Measurements from ENCODE around the gene DAD1. TPM values are rescaled to one million over a fixed set of nuclear protein-coding genes. Genes with fewer than 3 reads are reported as not detected.

The DAD1 gene
- total RNA-seq, 1 donor from 2014 or later = 185 TPM

DNA sequence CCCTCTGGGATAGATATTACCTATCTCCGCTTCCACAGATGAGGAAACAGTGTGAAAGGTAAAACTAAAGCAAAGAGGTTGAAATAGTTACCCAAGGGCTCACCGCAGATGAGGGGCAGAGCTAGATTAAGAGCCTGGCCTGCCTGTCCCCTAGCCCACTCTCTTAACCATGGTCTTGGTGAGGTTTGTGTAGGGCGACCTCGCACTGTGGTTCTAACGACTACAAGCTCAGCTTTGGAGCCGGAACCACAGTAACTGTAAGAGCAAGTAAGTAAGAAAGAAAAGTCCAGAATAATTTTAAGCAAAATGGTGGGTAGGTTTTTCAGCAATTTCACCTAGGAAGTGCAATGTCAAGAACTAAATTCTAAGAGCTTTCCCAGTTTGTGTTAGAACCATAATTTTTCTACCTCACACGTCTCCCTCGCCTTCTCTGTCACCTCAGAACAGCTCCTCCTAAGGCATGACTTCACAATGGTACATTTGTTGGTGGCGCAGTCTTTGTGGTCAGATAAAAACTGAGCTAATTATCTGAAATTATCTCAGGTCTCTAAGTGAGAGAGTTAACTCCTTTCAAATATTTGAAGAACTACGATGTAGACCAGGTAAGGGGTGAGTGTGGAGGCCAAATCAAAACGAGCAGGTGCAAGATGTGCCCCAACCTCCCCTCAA lies 64.8 kb downstream of the DAD1 start:
- H2AFZ ChIP-seq (replicated peaks) = no peak overlapping the region
- no peak overlapping the region for H3K27ac Mint-ChIP-seq
- no peaks in the 10 kb centered on the region for H3K9me3 ChIP-seq (ENCODE audit: low read depth)
- no peaks in the 10 kb centered on the region for H3K36me3 Mint-ChIP-seq
- no peak for DNase-seq (ENCODE audit: low spot score)
- no peaks in the 10 kb centered on the region for H3F3A ChIP-seq (ENCODE audit: low read depth)
- H3K36me3 ChIP-seq = no peaks in the 10 kb centered on the region
- no peak overlapping the region for H3K4me3 ChIP-seq
- no peak overlapping the region for H3K4me3 Mint-ChIP-seq
- no peak overlapping the region for H3K9ac ChIP-seq
- H4K20me1 ChIP-seq (ENCODE audit: low read depth) = no peaks in the 10 kb centered on the region
- H3K4me1 Mint-ChIP-seq = peaks cover 19% of the 10 kb centered on the region
- TF ChIP-seq EZH2phosphoT487 (IDR thresholded peaks at IDR 0.05) (no peak), EZH2 (IDR thresholded peaks at IDR 0.05) (no peak)
- TF ChIP-seq, protein P1, sequence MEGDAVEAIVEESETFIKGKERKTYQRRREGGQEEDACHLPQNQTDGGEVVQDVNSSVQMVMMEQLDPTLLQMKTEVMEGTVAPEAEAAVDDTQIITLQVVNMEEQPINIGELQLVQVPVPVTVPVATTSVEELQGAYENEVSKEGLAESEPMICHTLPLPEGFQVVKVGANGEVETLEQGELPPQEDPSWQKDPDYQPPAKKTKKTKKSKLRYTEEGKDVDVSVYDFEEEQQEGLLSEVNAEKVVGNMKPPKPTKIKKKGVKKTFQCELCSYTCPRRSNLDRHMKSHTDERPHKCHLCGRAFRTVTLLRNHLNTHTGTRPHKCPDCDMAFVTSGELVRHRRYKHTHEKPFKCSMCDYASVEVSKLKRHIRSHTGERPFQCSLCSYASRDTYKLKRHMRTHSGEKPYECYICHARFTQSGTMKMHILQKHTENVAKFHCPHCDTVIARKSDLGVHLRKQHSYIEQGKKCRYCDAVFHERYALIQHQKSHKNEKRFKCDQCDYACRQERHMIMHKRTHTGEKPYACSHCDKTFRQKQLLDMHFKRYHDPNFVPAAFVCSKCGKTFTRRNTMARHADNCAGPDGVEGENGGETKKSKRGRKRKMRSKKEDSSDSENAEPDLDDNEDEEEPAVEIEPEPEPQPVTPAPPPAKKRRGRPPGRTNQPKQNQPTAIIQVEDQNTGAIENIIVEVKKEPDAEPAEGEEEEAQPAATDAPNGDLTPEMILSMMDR (IDR thresholded peaks at IDR 0.05) = no peak
- H3K4me1 ChIP-seq = no peaks in the 10 kb centered on the region
- no peak overlapping the region for H3K4me2 ChIP-seq
- H3K27me3 Mint-ChIP-seq (ENCODE audit: insufficient read depth, low read depth) = no peaks in the 10 kb centered on the region
- no peak overlapping the region for H3K27ac ChIP-seq
- no peaks in the 10 kb centered on the region for H3K27me3 ChIP-seq
- H3K9me3 Mint-ChIP-seq = no peaks in the 10 kb centered on the region
- H3K79me2 ChIP-seq (ENCODE audit: low read depth) = no peaks in the 10 kb centered on the region

DNA sequence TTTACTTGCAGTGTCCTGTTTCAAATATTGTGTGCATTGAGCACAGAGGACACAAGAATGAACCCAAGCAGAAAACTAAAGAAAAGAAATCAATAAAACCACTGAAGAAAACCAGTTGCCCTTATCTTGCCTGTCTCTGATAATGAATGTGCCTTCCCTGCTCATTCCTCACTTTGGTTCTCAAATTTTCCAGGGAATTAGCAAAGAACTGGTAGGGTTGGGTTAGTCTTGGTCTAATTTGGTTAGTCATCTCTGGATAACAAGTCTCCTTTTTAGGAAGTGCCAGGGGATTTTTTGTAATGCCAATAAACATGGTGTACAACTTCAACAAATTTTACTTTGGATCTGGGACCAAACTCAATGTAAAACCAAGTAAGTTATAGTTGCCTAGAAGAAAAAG lies 65.7 kb downstream of the DAD1 start:
- Histone ChIP-seq H3K4me3 (no peak overlapping the region), H3K36me3 (no peaks in the 10 kb centered on the region), H3K27ac (no peak overlapping the region), H3K4me1 (no peaks in the 10 kb centered on the region), H3K9ac (no peak overlapping the region), H3K79me2 (ENCODE audit: low read depth) (no peaks in the 10 kb centered on the region), H2AFZ (replicated peaks) (no peak overlapping the region), H3K9me3 (ENCODE audit: low read depth) (no peaks in the 10 kb centered on the region), H3K4me2 (no peak overlapping the region), H4K20me1 (ENCODE audit: low read depth) (no peaks in the 10 kb centered on the region), H3K27me3 (no peaks in the 10 kb centered on the region), H3F3A (ENCODE audit: low read depth) (peaks cover 8% of the 10 kb centered on the region)
- H3K4me1 Mint-ChIP-seq = peaks cover 22% of the 10 kb centered on the region
- H3K27ac Mint-ChIP-seq = no peak overlapping the region
- H3K27me3 Mint-ChIP-seq (ENCODE audit: insufficient read depth, low read depth) = no peaks in the 10 kb centered on the region
- no peak overlapping the region for H3K4me3 Mint-ChIP-seq
- H3K36me3 Mint-ChIP-seq = peaks cover 2% of the 10 kb centered on the region
- no peak for DNase-seq (ENCODE audit: low spot score)
- peaks cover 3% of the 10 kb centered on the region for H3K9me3 Mint-ChIP-seq
- TF ChIP-seq, protein P1 (IDR thresholded peaks at IDR 0.05) = no peak
- TF ChIP-seq EZH2 (IDR thresholded peaks at IDR 0.05) = no peak
- TF ChIP-seq EZH2phosphoT487 (IDR thresholded peaks at IDR 0.05) = no peak

GRCh38 chr14:22522466-22522957 lies 66.5 kb downstream of the DAD1 start:
- Histone ChIP-seq H3K79me2 (ENCODE audit: low read depth) (no peaks in the 10 kb centered on the region), H4K20me1 (ENCODE audit: low read depth) (no peaks in the 10 kb centered on the region), H3K4me1 (peaks cover 3% of the 10 kb centered on the region), H2AFZ (replicated peaks) (no peak overlapping the region), H3K36me3 (no peaks in the 10 kb centered on the region), H3K27ac (no peak overlapping the region), H3F3A (ENCODE audit: low read depth) (peaks cover 15% of the 10 kb centered on the region), H3K9me3 (ENCODE audit: low read depth) (no peaks in the 10 kb centered on the region), H3K9ac (no peak overlapping the region), H3K27me3 (no peaks in the 10 kb centered on the region), H3K4me2 (no peak overlapping the region), H3K4me3 (no peak overlapping the region)
- H3K27ac Mint-ChIP-seq = no peak overlapping the region
- no peak overlapping the region for H3K4me3 Mint-ChIP-seq
- no peaks in the 10 kb centered on the region for H3K27me3 Mint-ChIP-seq (ENCODE audit: insufficient read depth, low read depth)
- TF ChIP-seq EZH2 (IDR thresholded peaks at IDR 0.05) (no peak), EZH2phosphoT487 (IDR thresholded peaks at IDR 0.05) (no peak)
- TF ChIP-seq, protein P1 (IDR thresholded peaks at IDR 0.05) = no peak
- H3K9me3 Mint-ChIP-seq = peaks cover 4% of the 10 kb centered on the region
- no peak for DNase-seq (ENCODE audit: low spot score)
- H3K36me3 Mint-ChIP-seq = peaks cover 3% of the 10 kb centered on the region
- peaks cover 29% of the 10 kb centered on the region for H3K4me1 Mint-ChIP-seq

Measured in neural progenitor cell (in vitro differentiated cells).